Measurements from ENCODE around the gene MROH8.

DNA sequence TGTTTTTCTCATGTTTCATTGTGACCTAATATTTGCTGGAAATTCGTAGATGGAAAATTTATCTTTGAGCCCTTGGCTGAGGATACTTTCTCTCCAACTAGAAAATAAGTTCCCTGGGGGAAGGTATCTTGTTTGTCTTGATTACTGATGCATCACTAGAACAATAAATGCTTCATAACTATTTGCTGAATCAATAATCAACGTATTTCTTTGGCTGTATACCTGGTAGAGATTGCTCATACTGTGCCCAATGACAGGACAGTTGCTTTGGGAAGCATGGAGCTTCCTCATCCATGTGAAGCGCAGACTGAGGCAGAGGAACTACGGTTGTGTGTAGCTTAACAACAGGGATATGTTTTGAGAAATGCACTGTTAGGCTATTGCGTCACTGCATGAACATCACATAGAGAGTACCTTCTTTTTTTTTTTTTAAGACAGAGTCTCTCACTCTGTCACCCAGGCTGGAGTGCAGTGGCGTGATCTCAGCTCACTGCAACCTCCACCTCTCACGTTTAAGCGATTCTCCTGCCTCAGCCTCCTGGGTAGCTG, 34.4 kb downstream of the MROH8 start:
- TF ChIP-seq POLR2A (IDR thresholded peaks at IDR 0.05) (no peak), CTCF (IDR thresholded peaks at IDR 0.05) (no peak)
